GM23338 (cell line): ENCODE results near the gene USP16. TPM values are rescaled to one million over a fixed set of nuclear protein-coding genes. Genes with fewer than 3 reads are reported as not detected.

ENCODE experiments used
- ATAC-seq: fragments of 200-7000 bp; cut with Tn5 transposase; 3 replicates; pipeline ENCODE4 v1.9.1; 2020
- DNase-seq: peaks from one replicate; pipeline ENCODE4 v3.0.0-alpha.2; 2015; ENCODE audit warnings: low spot score
- H2AFZ ChIP-seq: fragments of 200-600 bp; sonication (generic); 2 replicates; pipeline ENCODE4 v1.8.0; 2016; ENCODE audit warnings: antibody characterized with exemption, mild to moderate bottlenecking, moderate library complexity
- H3F3A ChIP-seq: fragments of 200-600 bp; sonication (generic); replicated peaks from 2 replicates; pipeline ENCODE4 v1.8.0; 2017; ENCODE audit warnings: antibody characterized with exemption, mixed run types, low read depth
- H3K27ac ChIP-seq: fragments of 200-600 bp; sonication (generic); 2 replicates; pipeline ENCODE4 v1.6.1; 2016; ENCODE audit warnings: low read depth
- H3K27me3 ChIP-seq: fragments of 200-600 bp; sonication (generic); 2 replicates; pipeline ENCODE4 v1.8.0; 2016; ENCODE audit warnings: mild to moderate bottlenecking, mixed run types, moderate library complexity; ENCODE audit not compliant: insufficient read depth
- H3K36me3 ChIP-seq: fragments of 200-600 bp; sonication (generic); 2 replicates; pipeline ENCODE4 v1.8.0; 2016; ENCODE audit warnings: mild to moderate bottlenecking; ENCODE audit not compliant: insufficient read depth
- H3K4me1 ChIP-seq: fragments of 200-600 bp; sonication (generic); 2 replicates; pipeline ENCODE4 v1.8.0; 2016; ENCODE audit warnings: mild to moderate bottlenecking, moderate library complexity; ENCODE audit not compliant: insufficient read depth
- H3K4me2 ChIP-seq: fragments of 200-600 bp; sonication (generic); 2 replicates; pipeline ENCODE4 v1.7.1; 2017; ENCODE audit warnings: mixed run types
- H3K4me3 ChIP-seq: fragments of 200-600 bp; sonication (generic); 2 replicates; pipeline ENCODE4 v1.6.1; 2016; ENCODE audit warnings: mixed run types
- H3K79me2 ChIP-seq: fragments of 200-600 bp; sonication (generic); replicated peaks from 2 replicates; pipeline ENCODE4 v1.8.0; 2017; ENCODE audit warnings: mild to moderate bottlenecking; ENCODE audit not compliant: insufficient read depth
- H3K9me2 ChIP-seq: fragments of 200-600 bp; sonication (generic); 2 replicates; pipeline ENCODE4 v1.8.0; 2017; ENCODE audit not compliant: insufficient read depth
- H4K20me1 ChIP-seq: fragments of 200-600 bp; sonication (generic); replicated peaks from 2 replicates; pipeline ENCODE4 v1.8.0; 2017; ENCODE audit warnings: mild to moderate bottlenecking; ENCODE audit not compliant: insufficient read depth
- H3K27ac Mint-ChIP-seq: 2 replicates; pipeline ENCODE4 v1.8.0; 2020; ENCODE audit warnings: inconsistent platforms, mild to moderate bottlenecking, moderate library complexity, mixed read lengths
- H3K27me3 Mint-ChIP-seq: 3 replicates; pipeline ENCODE4 v1.8.0; 2022; ENCODE audit warnings: low read depth, mild to moderate bottlenecking, moderate library complexity, mixed read lengths, inconsistent platforms; ENCODE audit not compliant: insufficient read depth, poor library complexity
- H3K36me3 Mint-ChIP-seq: 3 replicates; pipeline ENCODE4 v1.8.0; 2021; ENCODE audit warnings: low read depth, mild to moderate bottlenecking, inconsistent platforms, moderate library complexity, mixed read lengths
- H3K4me1 Mint-ChIP-seq: 3 replicates; pipeline ENCODE4 v1.8.0; 2020; ENCODE audit warnings: mild to moderate bottlenecking, inconsistent platforms, mixed read lengths
- H3K4me3 Mint-ChIP-seq: 3 replicates; pipeline ENCODE4 v1.8.0; 2021; ENCODE audit warnings: moderate library complexity, mild to moderate bottlenecking, inconsistent platforms, mixed read lengths
- H3K9me3 Mint-ChIP-seq: 3 replicates; pipeline ENCODE4 v1.8.0; 2020; ENCODE audit warnings: moderate library complexity, mild to moderate bottlenecking, inconsistent platforms, mixed read lengths
- CREB1 ChIP-seq: fragments of 250-450 bp; sonication (Bioruptor Pico); IDR thresholded peaks from 2 replicates; pipeline ENCODE4 v1.5.0; 2020; ENCODE audit warnings: low read depth, mild to moderate bottlenecking, moderate library complexity
- CTCF ChIP-seq, 2 experiments: fragments of 200-600 bp in 1 of 2; sonication (generic) in 1 of 2; conservative IDR thresholded peaks; 2 replicates each; pipeline versions ENCODE4 v1.5.1 to v1.6.1; 2016 to 2017; ENCODE audit warnings: antibody characterized with exemption in 2 of 2, low read depth in 2 of 2, mild to moderate bottlenecking in 2 of 2, moderate library complexity in 1 of 2
- ETS1 ChIP-seq: IDR thresholded peaks from 2 replicates; pipeline ENCODE4 v1.6.1; 2016; ENCODE audit warnings: antibody characterized with exemption
- EZH2phosphoT487 ChIP-seq: fragments of 200-600 bp; sonication (generic); IDR thresholded peaks from one replicate; pipeline ENCODE4 v1.8.1; 2018; ENCODE audit warnings: antibody characterized with exemption; ENCODE audit not compliant: unreplicated experiment
- JUNB ChIP-seq: IDR thresholded peaks from one replicate; pipeline ENCODE4 v1.6.1; 2016; ENCODE audit warnings: antibody characterized with exemption; ENCODE audit not compliant: unreplicated experiment
- NANOG ChIP-seq: IDR thresholded peaks from 2 replicates; pipeline ENCODE4 v1.6.1; 2016; ENCODE audit warnings: antibody characterized with exemption, borderline replicate concordance
- POLR2AphosphoS5 ChIP-seq: IDR thresholded peaks from 2 replicates; pipeline ENCODE4 v1.6.1; 2016; ENCODE audit warnings: antibody characterized with exemption, low read depth
- ZNF114 ChIP-seq: fragments of 250-450 bp; sonication (Bioruptor Pico); IDR thresholded peaks from 2 replicates; pipeline ENCODE4 v1.5.0; 2020; ENCODE audit warnings: mild to moderate bottlenecking, moderate library complexity
- ZNF331 ChIP-seq: fragments of 250-450 bp; sonication (Bioruptor Pico); IDR thresholded peaks from 2 replicates; pipeline ENCODE4 v1.5.0; 2020; ENCODE audit warnings: low read depth, mild to moderate bottlenecking, moderate library complexity
- polyA plus RNA-seq: library from polyadenylated mRNA; unstranded; fragments of >200 nt; fragmentation: Nextera tagmentation; extraction: Ambion mirVana; gene quantifications from 2 replicates; pipeline ENCODE4 v1.2.1, GENCODE V29; 2016
- total RNA-seq: library from RNA; depleted of rRNA; stranded (reverse); fragments of >200 nt; shearing (Covaris generic); gene quantifications from 2 replicates; pipeline ENCODE4 v1.2.3, GENCODE V29; 2014
- TF ChIP-seq, protein P1 (sequence below): IDR thresholded peaks from one replicate; pipeline ENCODE4 v1.6.1; 2018; ENCODE audit warnings: antibody characterized with exemption; ENCODE audit not compliant: unreplicated experiment

USP16 gene
- total and polyA plus RNA-seq, 2 experiments from 2014 or later, result 19.7 to 70.4 TPM

DNA sequence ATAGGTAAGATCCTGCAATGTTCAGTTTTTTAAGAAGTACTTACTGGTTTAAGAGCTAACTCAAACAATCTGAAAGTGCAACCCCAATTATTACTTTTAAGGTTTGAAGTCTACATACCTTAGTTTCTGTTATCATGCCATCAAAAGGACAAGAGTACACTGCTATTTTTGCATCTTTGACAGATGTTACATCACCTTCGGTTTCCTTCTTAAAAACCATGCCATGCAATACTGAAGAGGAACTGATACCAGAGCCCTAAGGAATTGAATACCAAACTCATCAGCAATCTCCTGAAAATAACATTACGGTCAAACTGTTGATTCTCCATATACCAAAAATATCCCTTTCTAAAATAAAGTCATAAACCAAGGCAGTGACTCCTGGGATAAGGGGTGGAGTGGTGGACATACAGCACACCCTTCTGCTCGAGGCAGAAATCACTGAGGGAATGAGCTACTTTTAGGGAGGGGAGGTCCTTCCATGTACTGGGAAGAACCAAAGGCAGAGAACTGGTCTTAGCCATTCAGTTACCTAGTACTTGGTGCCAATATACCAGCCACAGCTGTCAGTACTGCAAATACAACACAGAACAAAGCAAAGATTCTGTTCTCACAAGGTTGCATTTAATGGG lies 40.5 kb downstream of the USP16 start (continued):
- TF ChIP-seq EZH2phosphoT487 (no peak), ETS1 (no peak), POLR2AphosphoS5 (no peak), ZNF114 (no peak), ZNF331 (CRISPR knock-in tag) (no peak), CREB1 (no peak), CTCF (conservative IDR thresholded peaks at IDR 0.05; ENCODE audit: low read depth in 2 of 2) (no peak)
- TF ChIP-seq, protein P1, sequence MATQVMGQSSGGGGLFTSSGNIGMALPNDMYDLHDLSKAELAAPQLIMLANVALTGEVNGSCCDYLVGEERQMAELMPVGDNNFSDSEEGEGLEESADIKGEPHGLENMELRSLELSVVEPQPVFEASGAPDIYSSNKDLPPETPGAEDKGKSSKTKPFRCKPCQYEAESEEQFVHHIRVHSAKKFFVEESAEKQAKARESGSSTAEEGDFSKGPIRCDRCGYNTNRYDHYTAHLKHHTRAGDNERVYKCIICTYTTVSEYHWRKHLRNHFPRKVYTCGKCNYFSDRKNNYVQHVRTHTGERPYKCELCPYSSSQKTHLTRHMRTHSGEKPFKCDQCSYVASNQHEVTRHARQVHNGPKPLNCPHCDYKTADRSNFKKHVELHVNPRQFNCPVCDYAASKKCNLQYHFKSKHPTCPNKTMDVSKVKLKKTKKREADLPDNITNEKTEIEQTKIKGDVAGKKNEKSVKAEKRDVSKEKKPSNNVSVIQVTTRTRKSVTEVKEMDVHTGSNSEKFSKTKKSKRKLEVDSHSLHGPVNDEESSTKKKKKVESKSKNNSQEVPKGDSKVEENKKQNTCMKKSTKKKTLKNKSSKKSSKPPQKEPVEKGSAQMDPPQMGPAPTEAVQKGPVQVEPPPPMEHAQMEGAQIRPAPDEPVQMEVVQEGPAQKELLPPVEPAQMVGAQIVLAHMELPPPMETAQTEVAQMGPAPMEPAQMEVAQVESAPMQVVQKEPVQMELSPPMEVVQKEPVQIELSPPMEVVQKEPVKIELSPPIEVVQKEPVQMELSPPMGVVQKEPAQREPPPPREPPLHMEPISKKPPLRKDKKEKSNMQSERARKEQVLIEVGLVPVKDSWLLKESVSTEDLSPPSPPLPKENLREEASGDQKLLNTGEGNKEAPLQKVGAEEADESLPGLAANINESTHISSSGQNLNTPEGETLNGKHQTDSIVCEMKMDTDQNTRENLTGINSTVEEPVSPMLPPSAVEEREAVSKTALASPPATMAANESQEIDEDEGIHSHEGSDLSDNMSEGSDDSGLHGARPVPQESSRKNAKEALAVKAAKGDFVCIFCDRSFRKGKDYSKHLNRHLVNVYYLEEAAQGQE, result no peak

- H2AFZ ChIP-seq, result no peak overlapping the region
These were observed 48.4 kb downstream of the USP16 start for GRCh38 chr21:29072873-29073221.

More at GRCh38 chr21:29072873-29073221, 48.4 kb downstream of the USP16 start:
- Mint-ChIP-seq H3K4me1 (peaks cover 16% of the 10 kb centered on the region), H3K27ac (peak overlapping the region; percentile 100), H3K36me3 (peaks cover 31% of the 10 kb centered on the region), H3K9me3 (no peaks in the 10 kb centered on the region; the same call in 2 of the 3 replicates), H3K4me3 (peak overlapping the region; percentile 100), H3K27me3 (peaks cover 15% of the 10 kb centered on the region)
- peaks cover 56% of the 10 kb centered on the region for H3K79me2 ChIP-seq
- H3K4me2 ChIP-seq, result peak overlapping the region; percentile 95
- peak overlapping the region; percentile 96 for H3K4me3 ChIP-seq
- peaks cover 34% of the 10 kb centered on the region for H4K20me1 ChIP-seq
- ATAC-seq (peak; percentile 6), DNase-seq (peak; percentile 47)
- TF ChIP-seq ZNF331 (CRISPR knock-in tag), result no peak
- no peak for TF ChIP-seq CTCF (conservative IDR thresholded peaks at IDR 0.05; ENCODE audit: low read depth in 2 of 2)
- TF ChIP-seq ETS1, result no peak
- TF ChIP-seq JUNB, result no peak
- TF ChIP-seq NANOG, result no peak
- no peak for TF ChIP-seq CREB1
- H3K27me3 ChIP-seq, result no peaks in the 10 kb centered on the region
- H3F3A ChIP-seq, result no peaks in the 10 kb centered on the region; the same call in 1 of the 2 replicates
- H3K4me1 ChIP-seq, result peaks cover 10% of the 10 kb centered on the region; the same call in 1 of the 2 replicates
- H3K9me2 ChIP-seq, result no peaks in the 10 kb centered on the region
- H3K27ac ChIP-seq, result peak overlapping the region; percentile 77
- H3K36me3 ChIP-seq, result peaks cover 18% of the 10 kb centered on the region
